ENCODE data around the gene FGD4. TPM values are rescaled to one million over a fixed set of nuclear protein-coding genes. Genes with fewer than 3 reads are reported as not detected.
"Not testable (repeated sequence)": the region's sequence is repeated elsewhere in the genome, so short reads cannot be mapped to it uniquely, and the experiment has no call there.

Gene FGD4
- total RNA-seq, 3 donors from 2014 or later: 0.16 to 0.33 (median 0.22) TPM

GRCh38 chr12:32517966-32518365 lies 118.6 kb downstream of the FGD4 start:
- DNase-seq: no peak
- Mint-ChIP-seq H3K4me1 (ENCODE audit: low read depth) (peaks cover 8% of the 10 kb centered on the region), H3K36me3 (ENCODE audit: insufficient read depth) (no peaks in the 10 kb centered on the region), H3K9me3 (no peaks in the 10 kb centered on the region), H3K27me3 (ENCODE audit: low read depth) (peaks cover 2% of the 10 kb centered on the region), H3K4me3 (no peak overlapping the region)
- ATAC-seq: no peak

GRCh38 chr12:32519047-32519446 lies 119.7 kb downstream of the FGD4 start:
- no peak for ATAC-seq
- peaks cover 2% of the 10 kb centered on the region for H3K27me3 Mint-ChIP-seq (ENCODE audit: low read depth)

GRCh38 chr12:32522331-32523221 lies 123.2 kb downstream of the FGD4 start:
- DNase-seq: no peak
- H3K36me3 Mint-ChIP-seq (ENCODE audit: insufficient read depth): no peaks in the 10 kb centered on the region

More at GRCh38 chr12:32519047-32519446, 119.7 kb downstream of the FGD4 start:
- H3K36me3 Mint-ChIP-seq (ENCODE audit: insufficient read depth): no peaks in the 10 kb centered on the region
- peaks cover 9% of the 10 kb centered on the region for H3K4me1 Mint-ChIP-seq (ENCODE audit: low read depth)
- H3K9me3 Mint-ChIP-seq: no peaks in the 10 kb centered on the region
- H3K4me3 Mint-ChIP-seq: no peak overlapping the region
- no peak for DNase-seq

GRCh38 chr12:32525802-32526201 lies 126.4 kb downstream of the FGD4 start:
- H3K4me1 Mint-ChIP-seq (ENCODE audit: low read depth); H3K27me3 Mint-ChIP-seq (ENCODE audit: low read depth); ATAC-seq; H3K4me3 Mint-ChIP-seq; DNase-seq; H3K36me3 Mint-ChIP-seq (ENCODE audit: insufficient read depth); H3K9me3 Mint-ChIP-seq: not testable (repeated sequence)

More at GRCh38 chr12:32522331-32523221, 123.2 kb downstream of the FGD4 start:
- no peak overlapping the region for H3K4me3 Mint-ChIP-seq
- peaks cover 9% of the 10 kb centered on the region for H3K4me1 Mint-ChIP-seq (ENCODE audit: low read depth)
- H3K9me3 Mint-ChIP-seq: no peaks in the 10 kb centered on the region
- peaks cover 2% of the 10 kb centered on the region for H3K27me3 Mint-ChIP-seq (ENCODE audit: low read depth)
- no peak for ATAC-seq

GRCh38 chr12:32526343-32526742 lies 127.0 kb downstream of the FGD4 start:
- H3K27me3 Mint-ChIP-seq (ENCODE audit: low read depth); H3K9me3 Mint-ChIP-seq; H3K4me1 Mint-ChIP-seq (ENCODE audit: low read depth); DNase-seq; ATAC-seq; H3K36me3 Mint-ChIP-seq (ENCODE audit: insufficient read depth); H3K4me3 Mint-ChIP-seq: not testable (repeated sequence)

- Mint-ChIP-seq H3K4me1 (ENCODE audit: low read depth) (peaks cover 6% of the 10 kb centered on the region), H3K4me3 (no peak overlapping the region), H3K9me3 (no peaks in the 10 kb centered on the region), H3K27me3 (ENCODE audit: low read depth) (peaks cover 8% of the 10 kb centered on the region), H3K36me3 (ENCODE audit: insufficient read depth) (no peaks in the 10 kb centered on the region)
- DNase-seq (no peak), ATAC-seq (no peak)
Measured at GRCh38 chr12:32532422-32532821, 133.1 kb downstream of the FGD4 start.

- Mint-ChIP-seq H3K27me3 (ENCODE audit: low read depth) (peaks cover 8% of the 10 kb centered on the region), H3K36me3 (ENCODE audit: insufficient read depth) (no peaks in the 10 kb centered on the region), H3K4me1 (ENCODE audit: low read depth) (peaks cover 6% of the 10 kb centered on the region), H3K9me3 (no peaks in the 10 kb centered on the region), H3K4me3 (no peak overlapping the region)
- DNase-seq (no peak), ATAC-seq (no peak)
Measured at GRCh38 chr12:32532951-32533350, 133.6 kb downstream of the FGD4 start.

- DNase-seq; ATAC-seq; H3K36me3 Mint-ChIP-seq (ENCODE audit: insufficient read depth); H3K4me3 Mint-ChIP-seq; H3K4me1 Mint-ChIP-seq (ENCODE audit: low read depth); H3K9me3 Mint-ChIP-seq: not testable (repeated sequence)
- H3K27me3 Mint-ChIP-seq (ENCODE audit: low read depth): peaks cover 11% of the 10 kb centered on the region
Measured at GRCh38 chr12:32533506-32533905, 134.1 kb downstream of the FGD4 start.

GRCh38 chr12:32533971-32534590 lies 134.7 kb downstream of the FGD4 start:
- no peak for DNase-seq
- ATAC-seq: no peak
- Mint-ChIP-seq H3K27me3 (ENCODE audit: low read depth) (peaks cover 13% of the 10 kb centered on the region), H3K4me3 (peak overlapping the region; percentile 48), H3K4me1 (ENCODE audit: low read depth) (peaks cover 6% of the 10 kb centered on the region), H3K9me3 (no peaks in the 10 kb centered on the region), H3K36me3 (ENCODE audit: insufficient read depth) (no peaks in the 10 kb centered on the region)

- Mint-ChIP-seq H3K4me3 (peak overlapping the region; percentile 48), H3K9me3 (no peaks in the 10 kb centered on the region), H3K36me3 (ENCODE audit: insufficient read depth) (no peaks in the 10 kb centered on the region), H3K4me1 (ENCODE audit: low read depth) (peaks cover 6% of the 10 kb centered on the region), H3K27me3 (ENCODE audit: low read depth) (peaks cover 13% of the 10 kb centered on the region)
- ATAC-seq (no peak), DNase-seq (no peak)
Measured at GRCh38 chr12:32534698-32535097, 135.3 kb downstream of the FGD4 start.

GRCh38 chr12:32535288-32535999 lies 136.1 kb downstream of the FGD4 start:
- Mint-ChIP-seq H3K36me3 (ENCODE audit: insufficient read depth) (no peaks in the 10 kb centered on the region), H3K4me3 (no peak overlapping the region), H3K9me3 (no peaks in the 10 kb centered on the region), H3K27me3 (ENCODE audit: low read depth) (peaks cover 13% of the 10 kb centered on the region), H3K4me1 (ENCODE audit: low read depth) (peaks cover 6% of the 10 kb centered on the region)
- no peak for DNase-seq
- no peak for ATAC-seq

GRCh38 chr12:32536000-32536345 lies 136.6 kb downstream of the FGD4 start:
- no peaks in the 10 kb centered on the region for H3K9me3 Mint-ChIP-seq
- H3K4me1 Mint-ChIP-seq (ENCODE audit: low read depth): peaks cover 6% of the 10 kb centered on the region
- DNase-seq (no peak), ATAC-seq (no peak)
- H3K4me3 Mint-ChIP-seq: no peak overlapping the region
- peaks cover 13% of the 10 kb centered on the region for H3K27me3 Mint-ChIP-seq (ENCODE audit: low read depth)
- no peaks in the 10 kb centered on the region for H3K36me3 Mint-ChIP-seq (ENCODE audit: insufficient read depth)

- Mint-ChIP-seq H3K36me3 (ENCODE audit: insufficient read depth) (no peaks in the 10 kb centered on the region), H3K4me1 (ENCODE audit: low read depth) (no peaks in the 10 kb centered on the region), H3K27me3 (ENCODE audit: low read depth) (peaks cover 6% of the 10 kb centered on the region), H3K4me3 (no peak overlapping the region), H3K9me3 (no peaks in the 10 kb centered on the region)
- ATAC-seq (no peak), DNase-seq (no peak)
Measured at GRCh38 chr12:32541754-32542374, 142.5 kb downstream of the FGD4 start.
